GM19239 (cell line): ENCODE measurements around the gene SPTLC2.

Experiments
- DNase-seq: peaks from one replicate; pipeline ENCODE4 v3.0.0; 2011; ENCODE audit warnings: low spot score; ENCODE audit not compliant: insufficient read length
- FAIRE-seq: peaks from 2 replicates; lab custom pipeline; 2011; peaks lifted over from hg19 to GRCh38; lab: Jason Lieb, UNC

Gene SPTLC2

DNA sequence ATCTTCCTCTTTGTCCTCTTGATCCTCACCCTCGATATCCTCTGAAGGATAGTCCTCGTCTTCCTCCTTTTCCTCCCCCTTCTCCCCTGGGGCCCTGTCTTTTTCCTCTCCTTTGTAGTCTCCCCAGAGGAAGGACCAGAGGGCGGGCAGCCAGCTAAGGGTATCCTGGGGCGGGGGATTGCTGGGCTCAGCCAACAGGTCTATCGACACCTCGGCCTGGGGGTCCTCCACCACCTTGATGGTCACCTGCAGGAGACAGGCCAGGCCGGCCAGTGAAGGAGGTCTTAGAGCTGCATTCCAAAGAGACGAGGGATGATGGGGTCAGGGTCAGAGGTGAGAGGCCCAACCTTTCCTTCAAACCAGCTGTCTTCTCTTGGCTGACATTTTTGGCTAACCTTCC is 134.0 kb downstream of the SPTLC2 start:
- no peak for FAIRE-seq

DNA sequence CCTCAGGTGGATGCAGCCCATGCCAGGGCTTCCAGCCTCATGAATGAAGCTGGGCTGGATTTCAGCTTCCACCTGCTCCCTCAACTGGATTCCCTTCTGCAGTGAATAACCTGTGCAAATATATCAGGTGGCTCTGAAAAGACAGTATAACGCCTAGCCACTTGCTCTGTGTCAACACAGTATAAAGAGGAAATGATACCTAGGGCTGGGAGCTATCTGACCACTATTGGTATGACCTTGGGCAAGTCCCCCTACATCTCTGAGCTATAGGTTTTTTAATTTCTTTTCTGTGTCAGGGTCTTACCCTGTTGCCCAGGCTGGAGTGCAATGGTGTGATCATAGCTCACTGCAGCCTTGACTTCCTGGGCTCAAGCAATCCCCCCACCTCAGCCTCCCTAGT is 137.6 kb downstream of the SPTLC2 start:
- FAIRE-seq: peak; percentile 65
- peak; percentile 46 for DNase-seq

More for the DNA sequence above, 134.0 kb downstream of the SPTLC2 start:
- DNase-seq: no peak

DNA sequence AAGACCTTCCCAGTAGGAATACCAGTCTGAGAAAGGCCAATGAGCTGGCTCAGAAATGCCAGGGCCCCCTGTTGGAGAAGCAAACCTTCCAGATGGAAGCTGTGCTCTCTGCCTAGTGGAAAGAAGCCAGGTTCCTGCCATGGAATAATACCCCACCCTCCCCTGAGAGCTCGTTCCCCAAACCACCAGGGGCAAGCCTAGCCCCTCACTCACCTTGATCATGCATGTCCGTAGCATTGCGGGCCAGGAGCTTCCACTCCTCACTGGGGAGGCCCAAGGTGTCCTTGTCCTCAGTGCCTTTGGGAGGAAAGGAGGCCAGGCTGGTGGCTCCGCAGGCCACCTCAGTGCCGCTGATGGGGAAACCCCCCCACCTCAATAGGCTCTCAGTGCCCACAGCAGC is 138.4 kb downstream of the SPTLC2 start:
- DNase-seq: no peak
- FAIRE-seq: no peak

DNA sequence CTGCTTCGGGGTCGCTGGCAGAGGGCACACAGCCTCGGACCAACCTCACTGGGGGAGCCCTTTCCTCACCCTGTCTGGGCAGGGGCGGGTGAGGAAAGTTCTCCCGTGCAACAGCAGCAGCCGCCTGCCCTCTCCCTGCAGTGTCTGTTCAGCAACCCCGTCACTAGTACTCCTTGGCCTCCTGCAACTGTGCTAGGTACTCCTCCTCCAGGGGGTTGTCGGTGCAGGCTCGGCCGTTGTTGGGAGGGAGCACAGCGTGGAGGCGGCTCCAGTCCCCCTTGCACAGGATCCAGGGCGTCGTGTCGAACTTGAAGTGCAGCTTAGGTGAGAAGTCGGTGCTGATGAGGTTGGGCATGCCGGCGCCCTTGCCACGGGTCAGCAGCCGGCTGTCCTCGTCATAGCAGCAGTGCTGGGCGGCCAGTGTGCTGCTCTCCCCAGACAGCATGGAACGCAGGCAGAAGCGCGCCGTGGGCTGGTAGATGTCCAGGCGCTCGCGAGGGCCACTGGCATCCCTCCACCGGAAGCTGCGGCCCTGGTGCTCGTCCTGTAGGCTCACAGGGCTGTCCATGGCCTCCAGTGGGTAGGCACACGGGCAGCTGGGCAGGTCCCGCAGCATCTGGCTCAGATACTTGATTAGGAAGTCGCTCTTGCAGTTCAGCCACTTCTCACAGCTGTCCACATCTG is 140.9 kb downstream of the SPTLC2 start:
- no peak for FAIRE-seq
- DNase-seq: no peak

DNA sequence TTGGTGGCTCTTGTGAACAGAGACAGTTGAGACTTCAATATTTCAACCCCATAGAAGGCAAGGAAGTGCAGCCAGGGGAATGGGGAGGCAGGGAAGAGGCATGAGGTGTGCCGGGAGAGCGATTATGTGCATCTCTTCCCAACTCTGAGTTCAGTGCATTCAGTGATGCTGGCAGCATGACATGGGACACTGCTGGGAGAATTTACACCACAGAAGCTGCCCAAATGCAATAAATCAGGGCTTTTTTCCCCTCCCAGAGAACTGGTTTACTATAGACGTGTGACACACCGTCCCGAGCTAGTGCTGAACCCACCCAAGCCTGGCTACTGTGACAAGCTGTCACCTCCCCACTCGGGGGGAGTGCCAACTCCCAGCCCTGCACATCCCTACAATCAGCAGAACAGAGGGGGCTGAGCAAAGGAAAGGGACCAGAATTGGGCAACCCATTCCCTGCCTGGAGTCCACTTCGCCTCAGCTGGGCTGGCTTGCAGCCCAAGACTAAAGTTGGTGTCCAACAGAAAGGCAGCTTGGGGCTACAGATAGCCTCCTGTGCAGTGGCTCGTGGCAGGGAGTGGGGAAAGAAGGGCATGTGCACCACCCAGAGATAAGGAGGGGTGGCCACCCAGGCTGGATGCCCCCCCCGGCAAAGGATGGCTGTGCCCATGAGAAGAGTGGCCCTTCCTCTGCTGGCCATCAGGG is 141.8 kb downstream of the SPTLC2 start:
- no peak for FAIRE-seq

DNA sequence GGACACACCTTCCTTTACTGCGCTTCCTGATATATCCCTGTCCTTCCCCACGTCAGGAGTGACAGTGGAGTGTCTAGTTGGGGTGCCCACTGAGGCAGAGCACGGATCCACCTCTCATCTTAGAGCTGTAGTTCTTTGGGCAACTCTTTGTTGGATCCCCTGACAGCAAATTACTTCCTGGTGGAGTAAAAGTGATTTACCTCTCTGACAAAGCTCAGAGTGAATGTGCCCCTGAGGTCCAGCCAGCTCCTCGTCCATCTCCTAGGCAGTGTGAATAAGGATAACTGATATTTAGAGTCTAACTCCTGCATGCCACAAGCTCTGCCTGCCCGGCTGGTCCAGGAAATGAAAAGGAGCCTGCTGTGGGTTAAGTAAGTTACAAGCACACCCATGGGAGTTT is 142.5 kb downstream of the SPTLC2 start:
- no peak for FAIRE-seq
- no peak for DNase-seq

More for the DNA sequence above, 141.8 kb downstream of the SPTLC2 start:
- DNase-seq: no peak

DNA sequence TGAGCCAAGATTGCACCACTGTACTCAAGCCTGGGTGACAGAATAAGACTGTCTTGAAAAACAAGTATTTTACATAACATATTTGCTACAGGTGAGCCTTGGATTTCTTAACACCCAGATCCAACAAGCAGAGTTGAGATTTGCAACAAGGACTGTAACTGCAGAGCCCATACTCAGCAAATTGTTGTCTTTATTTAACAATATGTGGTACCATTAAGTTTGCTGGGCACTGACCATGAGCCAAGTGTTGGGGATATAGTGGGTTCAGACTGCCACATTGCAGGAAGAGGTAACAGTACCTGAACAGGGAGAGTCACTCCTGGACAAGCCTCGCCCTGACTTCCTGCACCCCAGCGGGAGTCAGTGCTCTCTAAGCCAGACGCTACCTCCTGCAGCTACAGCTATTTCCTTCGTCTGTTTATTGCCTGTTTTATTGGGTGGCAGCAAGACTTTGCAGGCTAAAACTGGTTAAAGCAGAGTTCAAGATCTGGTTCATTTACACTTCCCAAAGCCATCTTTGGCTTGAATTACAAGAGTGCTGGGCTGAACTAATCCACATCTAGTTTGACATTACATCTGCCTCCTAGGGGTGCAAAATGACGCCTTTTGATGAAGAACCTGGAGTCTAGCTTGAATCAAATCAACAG is 146.1 kb downstream of the SPTLC2 start:
- DNase-seq (no peak), FAIRE-seq (no peak)

DNA sequence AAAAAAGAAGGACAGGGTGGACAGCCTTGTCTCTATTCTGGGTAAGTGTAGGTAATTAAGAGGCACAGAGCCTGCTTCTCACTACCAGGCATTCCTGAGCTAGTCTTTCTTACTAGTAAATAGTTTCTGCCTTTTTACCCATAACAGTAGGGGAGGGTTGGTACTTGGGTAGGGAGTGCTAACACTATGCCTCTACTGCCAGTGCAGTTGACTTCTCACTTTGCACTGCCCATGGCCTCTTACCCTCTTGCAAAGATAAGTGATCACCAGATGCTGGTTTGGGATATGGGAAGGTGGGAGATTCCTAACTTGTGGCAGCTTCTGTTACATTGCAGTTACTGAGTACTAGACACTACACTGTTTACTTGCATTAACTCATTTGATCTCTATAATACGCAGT is 146.9 kb downstream of the SPTLC2 start:
- FAIRE-seq: no peak
- no peak for DNase-seq

DNA sequence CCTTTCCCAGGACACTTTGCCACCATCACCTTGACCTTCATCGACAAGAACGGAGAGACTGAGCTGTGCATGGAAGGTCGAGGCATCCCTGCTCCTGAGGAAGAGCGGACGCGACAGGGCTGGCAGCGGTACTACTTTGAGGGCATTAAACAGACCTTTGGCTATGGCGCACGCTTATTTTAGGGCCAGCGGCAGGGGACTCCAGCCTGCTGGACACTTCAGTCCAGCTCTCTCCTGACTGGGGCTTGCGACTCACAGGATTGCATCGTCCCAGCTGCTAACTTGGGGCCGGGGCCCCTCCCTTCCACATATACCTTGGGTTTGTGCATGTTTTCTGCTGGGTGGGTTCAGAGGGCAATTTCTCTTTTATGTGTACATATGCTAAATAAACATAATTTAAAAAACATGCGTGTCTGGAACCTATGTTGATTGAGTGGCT is 147.4 kb downstream of the SPTLC2 start:
- no peak for DNase-seq
- FAIRE-seq: no peak

DNA sequence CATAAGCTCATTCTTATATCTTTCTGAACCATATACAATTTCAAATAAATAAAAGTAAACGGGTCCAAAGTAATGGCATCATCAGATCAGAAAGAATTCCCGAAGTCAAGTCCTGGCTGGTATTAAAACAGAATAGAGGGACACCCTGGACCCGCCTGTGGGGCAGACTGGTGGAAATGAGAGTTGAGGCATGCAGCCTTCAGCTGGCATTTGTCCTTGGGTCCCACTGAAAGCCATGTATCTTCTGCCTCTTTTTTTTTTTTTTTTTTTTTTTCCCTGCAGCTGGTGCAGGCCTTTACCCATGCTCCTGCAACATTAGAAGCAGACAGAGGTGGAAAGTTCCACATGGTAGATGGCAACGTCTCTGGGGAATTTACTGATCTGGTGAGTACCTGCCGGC is 148.6 kb downstream of the SPTLC2 start:
- DNase-seq: no peak
- FAIRE-seq: no peak

DNA sequence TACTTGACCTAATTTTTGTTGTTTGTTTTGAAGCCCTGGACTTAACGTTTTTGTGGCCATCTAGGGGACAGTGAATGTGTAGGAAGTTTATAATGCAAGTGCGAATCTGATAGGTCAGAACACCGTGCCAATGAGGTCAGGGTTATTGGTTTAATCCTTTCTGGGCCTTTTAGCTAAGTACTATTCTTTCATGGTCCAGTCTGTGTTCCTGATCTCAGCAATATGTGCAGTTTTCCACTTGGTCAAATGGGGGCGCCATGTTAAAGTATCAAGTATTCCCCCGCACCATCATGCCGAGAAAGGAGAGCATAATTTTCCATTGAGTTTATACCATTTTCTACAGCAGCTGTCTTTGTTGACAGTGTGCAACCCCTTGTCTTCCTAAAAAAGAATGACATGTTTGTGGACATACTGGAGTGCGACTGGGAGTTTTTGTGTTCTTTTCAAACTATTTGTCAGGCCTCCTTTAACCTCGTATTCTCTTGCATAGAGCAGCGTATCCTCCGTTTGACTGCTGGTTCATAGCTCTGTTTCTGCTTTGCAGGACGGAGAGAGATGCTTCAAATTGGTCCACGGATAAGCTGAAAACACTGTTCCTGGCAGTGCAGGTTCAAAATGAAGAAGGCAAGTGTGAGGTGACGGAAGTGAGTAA is 157.2 kb downstream of the SPTLC2 start:
- FAIRE-seq (no peak), DNase-seq (no peak)

DNA sequence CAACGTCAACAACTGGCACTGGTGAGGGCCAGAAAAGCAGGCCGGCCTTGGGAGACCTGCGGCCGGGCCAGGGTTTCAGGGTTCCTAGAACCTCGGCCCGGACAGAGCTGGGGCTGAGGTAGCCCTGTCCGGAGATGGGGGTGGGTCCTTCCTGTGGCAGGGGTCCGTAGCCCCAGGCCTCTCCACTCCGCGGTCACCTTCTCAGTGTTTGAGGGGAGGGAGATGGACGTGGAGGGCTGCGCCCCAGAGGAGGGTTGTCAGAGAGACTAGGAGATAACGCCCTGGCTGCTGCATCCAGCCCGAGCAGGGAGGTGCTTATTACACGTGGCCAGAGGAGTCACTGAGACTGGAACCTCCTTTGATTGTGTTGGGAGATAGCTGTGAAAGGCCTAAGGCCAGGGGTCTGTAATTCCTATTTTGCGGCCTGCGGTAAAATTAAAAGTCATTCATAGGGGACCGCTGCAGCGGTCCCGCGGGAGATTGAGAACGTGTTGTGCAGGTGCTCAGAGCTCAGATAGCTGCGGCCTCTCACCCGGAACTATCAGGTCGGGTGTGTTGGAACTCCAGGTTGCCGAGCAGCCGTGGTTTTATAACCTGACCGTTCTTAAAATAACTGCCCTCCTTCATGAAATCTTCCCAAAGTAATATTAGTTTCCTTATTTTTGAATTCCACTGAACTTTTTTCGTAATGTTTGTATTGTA is 158.0 kb downstream of the SPTLC2 start:
- FAIRE-seq (peak; percentile 44), DNase-seq (no peak)

DNA sequence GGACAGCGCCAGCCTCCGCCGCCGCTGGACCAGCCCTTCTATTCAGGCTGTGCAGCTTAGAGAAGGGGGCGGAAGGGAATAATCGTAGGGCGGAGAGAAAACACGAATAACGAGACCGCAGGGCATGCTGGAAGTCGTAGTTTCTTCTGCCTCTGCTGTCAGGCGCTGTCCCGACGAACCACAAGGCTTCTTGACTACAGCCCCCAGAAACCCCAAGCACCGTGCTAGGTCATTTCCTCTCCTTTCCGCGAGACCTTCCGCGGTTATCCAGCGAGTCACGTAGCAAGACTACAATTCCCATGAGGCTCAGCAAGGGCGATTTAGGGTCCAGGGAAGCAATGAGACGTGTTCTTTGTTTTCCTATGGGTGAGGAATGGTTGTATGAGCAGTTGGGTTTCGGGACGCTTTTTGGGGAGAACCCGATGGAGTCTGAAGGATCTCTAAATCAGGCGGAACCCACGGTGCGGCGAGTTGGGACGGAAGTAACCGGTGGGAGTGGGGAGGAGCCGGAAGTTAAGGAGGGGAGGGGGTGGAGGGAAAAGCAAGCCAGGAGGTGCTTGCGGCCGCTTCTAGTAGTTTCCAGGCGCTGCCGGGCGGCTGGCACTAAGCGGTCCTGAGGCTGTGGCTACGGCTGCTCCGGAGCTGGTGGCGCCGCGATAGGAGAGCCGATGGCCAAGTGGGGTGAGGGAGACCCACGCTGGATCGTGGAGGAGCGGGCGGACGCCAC is 158.8 kb downstream of the SPTLC2 start, which contains the start of the genes AHSA1 and VIPAS39:
Gene AHSA1, plus strand, starts transcription at position 572 of the 727 bp plus-strand sequence. Its CDS starts 97 bp downstream, at position 669.
Gene VIPAS39, minus strand, starts transcription at position 80 of the 727 bp plus-strand sequence. CDS start 3,499 bp downstream, outside the sequence.
- DNase-seq: peak; percentile 85
- peak; percentile 95 for FAIRE-seq

DNA sequence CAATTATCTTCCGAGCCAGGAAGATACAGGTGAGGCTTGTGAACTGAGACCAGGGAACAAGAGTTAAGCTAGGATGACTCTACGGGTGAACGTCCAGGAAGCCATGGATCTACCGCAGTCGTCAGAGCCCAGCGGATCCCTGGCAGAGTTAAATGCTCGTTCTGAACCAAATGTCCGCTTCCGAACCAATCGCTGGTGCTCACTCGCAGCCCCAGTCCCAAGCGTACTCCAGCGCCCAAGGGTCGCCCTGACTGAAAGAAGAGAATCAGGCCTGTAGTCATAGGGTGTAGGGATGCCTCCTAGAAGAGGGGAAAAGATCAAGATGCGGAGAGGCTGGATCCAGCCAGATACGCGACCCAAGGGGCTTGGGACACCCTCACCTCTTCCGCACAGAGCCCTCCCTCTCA is 159.3 kb downstream of the SPTLC2 start:
- FAIRE-seq (no peak), DNase-seq (no peak)
